H1 (cell line): ENCODE results near the gene NSUN4. TPM values are rescaled to one million over a fixed set of nuclear protein-coding genes. Genes with fewer than 3 reads are reported as not detected.

ENCODE experiments used
- SRF ChIP-seq: IDR thresholded peaks from 2 replicates; pipeline ENCODE4 v1.6.1; 2011; ENCODE audit warnings: mild to moderate bottlenecking, low read depth, low read length, moderate library complexity
- polyA plus RNA-seq, 7 experiments: library from polyadenylated mRNA; depleted of rRNA in 3 of 7; stranded (reverse) in 5 of 7; unstranded in 2 of 7; fragments of >200 nt in 5 of 7; fragments of 200-250 nt in 2 of 7; gene quantifications; 1 replicate in 5 of 7; 2 replicates in 1 of 7; 4 replicates in 1 of 7; pipeline versions ENCODE4 v1.2.1 to v1.2.3, GENCODE V29; 2011 to 2013; ENCODE audit warnings: missing spikeins in 2 of 7, mixed read lengths in 2 of 7
- total RNA-seq: library from RNA; stranded (reverse); fragmentation: NEBNext Ultra II Directional; extraction: Animal tissue kit (Norgen Biotek cat#: 25700); gene quantifications from 2 replicates; pipeline ENCODE4 v1.2.1, GENCODE V29; 2021

Gene NSUN4
- total and polyA plus RNA-seq, 2 of the 8 experiments (the other 6 are each of a cell fraction or from before 2014, with no cell fraction given), result 9.7 to 15.7 TPM

DNA sequence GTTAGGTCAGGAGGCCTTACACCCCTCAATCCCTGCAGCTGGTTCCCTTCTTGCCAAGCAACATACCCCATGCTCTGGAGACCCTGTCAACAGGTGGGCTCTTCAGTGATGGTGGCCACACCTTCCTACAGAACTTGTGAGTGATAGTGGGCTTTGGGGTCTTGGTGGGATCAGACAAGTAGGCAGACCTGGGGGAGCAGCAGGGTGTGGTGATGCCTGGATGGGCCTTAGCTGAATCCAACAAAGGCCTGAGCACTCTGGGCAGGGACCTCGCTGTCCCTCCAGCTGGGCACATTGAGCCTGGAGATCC lies 68.4 kb downstream of the NSUN4 start (continued):
- TF ChIP-seq SRF, result no peak
